Aortic smooth muscle cell (primary cell): ENCODE data around the gene CXCR4. TPM values are rescaled to one million over a fixed set of nuclear protein-coding genes. Genes with fewer than 3 reads are reported as not detected.

Experiments
- total RNA-seq: library from RNA; depleted of rRNA; stranded (reverse); fragments of >200 nt; gene quantifications from 2 replicates; pipeline ENCODE4 v1.2.3, GENCODE V29; 2014

CXCR4 gene
- 5.6 and 16.1 TPM in 2 replicates for total RNA-seq

DNA sequence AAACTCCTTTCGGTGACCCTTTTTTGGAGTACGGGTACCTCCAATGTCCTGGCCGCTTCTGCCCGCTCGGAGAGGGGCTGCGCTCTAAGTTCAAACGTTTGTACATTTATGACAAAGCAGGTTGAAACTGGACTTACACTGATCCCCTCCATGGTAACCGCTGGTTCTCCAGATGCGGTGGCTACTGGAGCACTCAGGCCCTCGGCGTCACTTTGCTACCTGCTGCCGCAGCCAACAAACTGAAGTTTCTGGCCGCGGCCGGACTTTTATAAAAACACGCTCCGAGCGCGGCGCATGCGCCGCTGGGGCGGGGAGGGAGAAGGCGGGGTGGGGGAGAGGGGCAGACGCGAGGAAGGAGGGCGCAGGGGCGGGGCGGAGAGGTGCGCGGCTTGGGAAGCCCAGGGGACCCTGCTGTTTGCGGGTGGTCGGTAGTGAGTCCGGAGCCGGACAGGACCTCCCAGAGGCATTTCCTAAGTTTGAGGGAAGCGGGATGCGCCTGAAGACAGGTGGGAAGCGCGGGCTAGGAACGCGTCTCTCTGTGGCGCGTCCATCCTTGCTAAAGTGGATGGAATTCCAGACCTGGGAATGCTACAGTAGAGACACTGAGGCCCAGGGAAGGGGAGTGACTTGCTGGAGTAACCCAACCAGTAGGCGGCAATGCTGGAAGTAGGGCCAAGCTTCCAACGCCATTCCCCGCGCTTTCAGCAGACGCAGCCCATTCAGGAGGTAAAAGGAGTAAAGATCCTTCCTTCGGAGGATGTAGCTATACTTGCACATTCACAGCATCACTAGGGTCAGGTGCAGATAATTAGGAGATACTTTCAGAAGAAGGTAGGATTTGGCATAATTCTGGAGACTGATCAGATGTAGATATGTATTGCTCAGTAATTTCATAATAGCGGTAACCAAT lies at the start of gene CXCR4:
Gene CXCR4, minus strand, starts transcription at position 241 of the 910 bp plus-strand sequence. Its CDS starts 89 bp downstream, at position 152.

Other genes with a start within 250 kb of the CXCR4 start
- gene MCM6, start 241.7 kb downstream of the CXCR4 start, total RNA-seq = 17.1 and 20.5 TPM in 2 replicates
- gene DARS1, start 132.5 kb downstream of the CXCR4 start, total RNA-seq = 68.5 and 73.2 TPM in 2 replicates